Activated gamma-delta T cell treated with Interleukin-2 at 50 U/mL for 16 hours (primary cell): ENCODE measurements around the gene THSD4.
A peak's percentile ranks its signal among the peaks of the same experiment; 100 is the strongest.

Source experiments
- DNase-seq: peaks from one replicate; pipeline ENCODE4 v3.0.0-alpha.2; 2020

The THSD4 gene

DNA sequence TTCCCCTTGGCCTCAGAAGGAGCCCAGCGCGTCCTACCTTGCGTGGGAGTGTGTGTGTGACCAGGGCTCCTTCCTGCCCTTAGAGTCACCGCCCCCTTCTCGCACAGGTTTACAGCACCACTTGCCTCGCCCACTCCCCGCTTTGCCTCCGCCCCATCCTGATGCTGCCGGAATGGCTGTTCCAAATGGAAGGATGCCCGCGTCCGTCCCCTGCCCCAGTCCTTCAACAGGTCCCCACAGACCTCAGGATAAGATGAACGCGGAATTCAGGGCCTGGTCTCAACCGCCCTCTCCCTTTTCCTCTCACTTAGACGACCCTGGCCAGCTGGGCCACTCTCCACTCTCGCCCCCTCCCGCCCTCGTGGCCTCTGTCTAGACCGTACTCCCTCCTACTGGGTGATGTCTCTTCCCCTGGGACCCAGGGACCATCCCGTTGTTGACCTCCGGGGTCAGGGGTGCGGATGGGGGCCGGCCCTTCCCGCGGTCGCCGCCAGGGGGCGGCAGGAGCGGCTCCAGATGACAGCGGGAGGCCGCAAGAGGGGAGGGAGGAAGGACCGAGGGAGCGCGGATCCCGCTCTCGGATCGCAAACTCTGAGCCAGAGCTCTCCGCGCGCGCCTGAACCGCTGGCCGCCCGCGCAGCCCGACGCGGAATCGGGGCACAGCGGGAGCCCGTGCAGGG is at the start of gene THSD4:
THSD4 (plus strand) TSS at position 585 of the 680 bp plus-strand sequence.
- DNase-seq: peak; percentile 13

DNA sequence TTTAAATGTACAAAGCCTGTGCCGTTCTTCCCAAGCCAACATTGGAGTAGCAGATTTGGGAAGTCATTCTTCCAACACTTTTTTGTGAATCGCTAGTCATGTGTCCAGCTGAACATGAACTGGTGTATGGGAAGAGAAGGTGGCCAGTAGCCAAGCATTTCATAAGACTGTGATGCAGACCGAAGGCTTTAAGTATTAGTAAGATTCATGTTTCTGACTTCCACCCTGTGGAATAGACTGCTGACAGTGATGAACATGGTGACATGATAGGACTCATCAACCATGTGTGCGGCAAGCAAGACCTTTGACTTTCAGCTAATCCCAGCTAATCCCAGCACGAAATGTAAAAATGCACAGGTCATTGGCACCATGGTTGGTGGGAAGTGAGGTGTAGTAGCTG is 48.3 kb upstream of the THSD4 start:
- no peak for DNase-seq

DNA sequence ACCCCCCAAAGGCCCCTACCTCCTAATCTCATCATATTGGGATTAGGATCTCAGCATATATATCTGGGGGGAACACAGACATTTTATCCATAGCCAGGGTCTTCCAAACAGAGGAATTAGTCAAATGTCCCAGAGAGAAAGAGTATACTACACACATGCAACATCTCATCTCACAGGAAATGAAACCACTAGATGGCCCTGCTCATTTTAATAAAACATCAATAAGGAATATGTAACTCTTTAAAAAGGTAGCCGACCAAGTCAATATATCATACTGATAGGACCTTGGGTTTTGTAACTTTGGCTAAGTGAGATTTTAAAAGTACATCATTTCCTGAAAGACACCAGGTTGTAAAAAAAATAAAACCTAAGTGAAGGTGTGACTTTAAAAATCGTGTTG is 45.6 kb upstream of the THSD4 start:
- DNase-seq: no peak

DNA sequence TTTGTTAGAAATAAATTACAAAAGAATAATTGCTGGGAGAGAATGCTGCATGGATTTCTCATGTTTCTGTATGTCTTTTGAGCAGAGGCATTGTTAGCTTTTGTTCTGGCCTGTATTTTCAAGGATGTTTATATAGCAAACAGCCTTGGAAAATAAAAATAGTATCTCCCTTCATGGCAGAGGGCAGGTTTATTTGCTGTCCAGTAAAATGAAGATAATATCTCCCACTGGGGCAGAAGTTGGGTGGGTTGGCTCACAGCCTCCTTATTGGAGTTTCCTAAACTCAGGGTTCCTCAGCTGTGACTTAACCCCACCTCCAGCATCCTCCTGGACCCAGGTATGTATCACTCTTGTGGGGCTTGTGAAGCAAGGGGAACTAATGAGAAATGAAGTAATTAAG is 43.7 kb upstream of the THSD4 start:
- no peak for DNase-seq

DNA sequence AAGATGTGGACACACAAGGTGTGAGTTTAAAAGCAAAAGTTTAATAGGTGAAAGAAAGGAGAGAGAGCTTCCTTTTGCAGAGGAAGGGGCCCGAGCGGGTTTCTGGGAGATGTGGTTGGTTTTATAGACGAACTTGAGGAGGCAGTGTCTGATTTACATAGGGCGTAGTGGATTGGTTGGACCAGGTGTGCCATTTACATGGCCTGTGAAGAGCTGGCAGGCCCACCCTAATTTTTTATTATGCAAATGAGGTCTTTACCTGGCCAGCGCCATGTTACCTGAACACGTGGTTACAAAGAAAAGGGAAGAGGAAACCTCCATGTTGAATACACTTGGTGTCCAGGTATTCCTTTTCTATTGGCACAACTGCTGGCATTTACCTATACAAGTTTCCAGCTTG is 42.8 kb upstream of the THSD4 start:
- DNase-seq: no peak

DNA sequence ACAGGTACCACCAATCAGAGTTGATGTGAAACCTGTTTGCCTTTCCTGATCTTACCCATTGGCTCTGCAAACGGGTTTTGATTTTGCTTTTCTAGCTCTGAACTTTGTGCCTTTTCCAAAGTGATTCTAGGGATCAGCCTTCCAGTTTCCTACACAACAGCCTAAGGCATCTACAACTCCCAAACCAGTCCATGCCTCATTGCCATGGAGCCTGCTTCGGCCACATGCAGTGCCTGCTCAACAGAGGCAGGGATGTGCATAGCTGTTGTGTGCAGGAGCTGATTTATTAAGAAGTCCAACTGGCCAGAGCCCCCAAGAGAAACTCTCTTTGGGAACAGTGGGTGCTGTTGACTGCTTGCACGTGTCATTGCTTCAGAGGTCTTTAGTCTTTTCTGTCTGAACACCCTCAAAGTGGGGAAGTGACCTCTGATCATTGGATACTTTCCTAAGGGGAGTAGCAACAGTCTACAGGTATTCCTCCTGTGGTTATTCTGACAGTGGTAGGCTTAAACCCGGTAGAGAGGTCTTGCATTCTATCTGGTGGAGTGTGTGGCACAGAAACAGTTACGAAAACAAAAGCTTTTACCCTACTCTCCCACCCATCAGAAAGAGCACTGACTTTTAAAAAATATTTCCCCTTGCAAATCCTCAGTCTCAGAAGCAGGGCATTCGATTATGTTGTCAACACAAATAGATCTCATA is 36.6 kb upstream of the THSD4 start:
- no peak for DNase-seq

DNA sequence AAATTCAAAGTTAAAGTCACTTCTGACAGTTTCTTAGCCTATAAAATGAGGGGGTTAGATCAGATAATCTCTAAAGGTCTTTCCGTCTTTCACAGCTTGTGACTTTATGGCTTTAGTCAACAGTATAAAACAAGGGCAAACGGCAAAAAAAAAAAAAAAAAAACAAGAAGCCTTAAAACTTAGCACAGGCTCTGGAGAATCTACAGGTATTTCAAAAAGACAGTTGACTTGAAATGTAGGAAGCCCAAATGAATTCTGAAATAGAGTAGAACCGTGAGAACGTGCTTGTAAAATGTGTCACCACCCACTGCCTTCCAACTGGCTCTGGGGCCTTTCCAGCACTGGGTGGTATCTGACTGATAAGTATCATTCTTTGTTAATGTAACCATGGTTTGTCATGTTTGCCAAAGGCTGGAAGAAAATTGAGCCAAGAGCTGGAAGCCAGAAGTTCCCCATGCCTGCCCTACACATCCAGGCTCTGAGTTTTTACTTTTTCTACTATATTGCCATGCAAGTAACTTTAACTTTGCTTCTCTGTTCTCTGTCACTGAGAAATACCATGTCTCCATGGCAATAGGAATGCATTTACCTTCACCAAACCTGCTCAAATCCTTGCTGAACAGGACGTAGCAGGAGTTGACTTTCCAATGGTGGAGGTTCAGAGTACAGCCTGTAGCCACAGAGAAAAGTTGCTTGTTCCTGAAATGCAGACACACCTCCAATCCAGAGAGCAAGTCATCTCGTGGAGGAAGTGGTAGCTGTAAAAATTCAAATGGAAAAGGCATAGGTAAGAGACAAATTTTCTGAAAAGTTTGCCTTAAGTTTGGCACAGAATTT is 35.8 kb upstream of the THSD4 start:
- DNase-seq: no peak

DNA sequence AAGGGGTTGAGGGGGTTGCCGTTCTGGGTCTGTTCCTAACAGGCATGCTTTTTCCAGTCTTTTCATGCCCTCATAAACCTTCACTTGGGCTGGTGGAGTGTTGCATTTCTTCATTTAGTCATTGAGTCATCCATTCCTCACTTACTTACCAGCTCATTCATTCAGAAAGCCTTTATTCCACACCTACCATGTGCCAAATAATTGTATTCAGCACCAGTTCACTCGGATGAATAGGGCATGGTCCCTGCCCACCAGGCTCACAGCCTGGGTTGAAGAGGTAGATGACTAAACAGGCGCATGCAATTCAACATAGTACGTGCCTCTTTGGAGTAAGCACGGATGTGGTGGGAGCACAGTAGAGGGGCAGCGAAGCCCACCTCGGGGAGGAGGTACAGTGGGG is 35.1 kb upstream of the THSD4 start:
- no peak for DNase-seq

DNA sequence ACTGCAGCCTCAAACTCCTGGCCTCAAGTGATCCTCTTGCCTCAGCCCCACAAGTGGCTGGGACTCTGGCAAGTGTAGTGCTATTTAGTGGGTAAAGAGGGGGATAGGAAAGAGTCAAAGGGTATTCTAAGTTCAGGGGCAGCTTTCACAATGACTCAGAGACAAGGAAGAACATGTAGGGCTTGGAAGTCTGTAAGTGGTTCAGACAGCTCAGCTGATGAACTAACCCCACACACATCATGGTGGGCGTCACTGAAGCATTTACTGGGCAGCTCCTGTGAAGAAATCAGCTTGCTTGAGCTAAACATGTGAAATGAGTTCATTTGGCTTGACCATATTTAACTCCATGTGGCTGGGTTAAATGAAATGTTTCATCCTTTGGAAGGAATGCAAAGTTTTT is 34.6 kb upstream of the THSD4 start:
- DNase-seq: no peak

DNA sequence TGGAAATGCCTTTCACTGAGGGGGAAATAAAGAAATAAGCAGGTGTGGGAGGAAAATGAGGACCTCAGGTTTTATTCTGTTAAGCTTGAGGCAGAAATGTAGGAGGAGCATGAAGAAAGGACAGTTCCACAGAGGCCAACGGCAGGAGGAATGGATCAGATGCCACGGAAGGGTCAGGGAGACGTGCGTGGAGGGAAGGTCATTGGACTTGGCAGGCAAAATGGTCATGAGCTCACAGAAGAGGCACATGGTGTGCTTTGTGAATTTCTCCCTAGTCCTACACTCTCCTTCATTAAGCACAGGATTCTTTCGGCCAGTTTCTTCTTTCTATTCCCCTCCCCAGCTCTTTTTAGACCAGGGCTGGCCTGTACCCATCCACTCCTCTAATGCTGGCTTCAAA is 32.5 kb upstream of the THSD4 start:
- DNase-seq: no peak

DNA sequence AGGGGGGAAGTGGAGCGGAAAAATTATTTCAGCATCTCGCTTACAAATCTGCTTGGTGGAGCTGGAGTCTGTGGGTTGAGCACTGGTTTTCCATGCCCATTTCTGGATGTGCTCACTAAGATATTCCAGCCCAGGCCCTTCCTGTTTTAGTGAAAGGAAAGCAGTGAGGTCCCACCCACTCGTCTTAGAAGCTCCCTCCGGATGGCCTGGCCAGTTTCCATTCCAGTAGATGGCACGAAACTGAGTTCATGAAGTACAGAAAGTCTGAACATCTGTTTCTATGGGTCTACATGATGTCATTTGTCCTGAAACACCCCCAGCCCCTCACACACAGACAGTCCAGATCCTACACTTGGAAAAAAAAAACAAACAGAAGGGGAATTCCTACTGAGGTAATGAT is 31.9 kb upstream of the THSD4 start:
- no peak for DNase-seq

DNA sequence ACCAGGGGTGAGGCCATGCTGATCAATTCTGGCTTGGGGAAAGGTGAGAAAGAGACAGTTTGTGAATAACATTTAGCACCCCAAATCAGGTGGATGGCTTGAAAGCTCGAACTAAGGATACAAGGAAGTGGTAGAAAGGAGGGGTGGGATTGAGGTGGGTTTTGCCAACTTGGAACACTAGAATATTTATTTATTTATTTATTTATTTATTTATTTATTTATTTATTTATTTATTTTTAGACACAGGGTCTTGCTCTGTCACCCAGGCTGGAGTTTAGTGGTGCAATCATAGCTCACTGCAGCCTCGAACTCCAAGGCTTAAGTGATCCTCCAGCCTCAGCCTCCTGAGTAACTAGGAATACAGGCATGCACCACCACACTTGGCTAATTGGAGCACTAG is 31.0 kb upstream of the THSD4 start:
- no peak for DNase-seq

DNA sequence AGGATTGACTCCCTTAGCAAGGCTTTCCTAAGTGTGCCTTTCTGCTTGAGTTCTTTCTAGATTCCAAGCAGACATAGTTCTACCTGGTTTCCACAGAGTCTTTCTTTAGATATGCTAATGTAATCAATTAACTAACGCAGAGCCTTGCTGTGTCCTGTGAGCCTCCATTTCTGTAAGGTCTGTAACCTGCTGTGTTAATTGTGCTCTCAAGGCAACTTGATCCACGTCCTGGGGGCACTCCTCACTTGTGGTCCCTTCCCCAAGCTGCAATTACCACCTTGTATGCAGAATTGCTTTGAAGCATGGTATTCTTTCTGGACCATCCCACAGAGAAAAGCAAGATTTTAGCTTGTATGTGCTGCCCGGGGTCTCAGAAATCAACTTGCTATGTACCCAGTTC is 29.5 kb upstream of the THSD4 start:
- DNase-seq: no peak

DNA sequence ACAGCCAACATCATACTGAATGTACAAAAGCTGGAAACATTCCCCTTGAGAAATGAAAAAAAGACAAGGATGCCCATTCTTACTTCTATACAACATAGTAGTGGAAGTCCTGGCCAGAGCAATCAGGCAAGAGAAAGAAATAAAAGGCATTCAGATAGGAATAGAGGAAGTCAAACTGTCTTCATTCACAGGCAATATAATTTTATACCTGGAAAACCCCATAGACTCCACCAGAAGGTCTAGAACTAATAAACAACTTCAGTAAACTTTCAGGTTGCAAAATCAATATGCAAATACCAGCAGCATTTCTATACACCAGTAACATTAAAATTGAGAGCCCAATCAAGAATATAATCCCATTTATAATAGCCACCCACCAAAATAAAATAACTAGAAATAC is 27.1 kb upstream of the THSD4 start:
- DNase-seq: no peak

DNA sequence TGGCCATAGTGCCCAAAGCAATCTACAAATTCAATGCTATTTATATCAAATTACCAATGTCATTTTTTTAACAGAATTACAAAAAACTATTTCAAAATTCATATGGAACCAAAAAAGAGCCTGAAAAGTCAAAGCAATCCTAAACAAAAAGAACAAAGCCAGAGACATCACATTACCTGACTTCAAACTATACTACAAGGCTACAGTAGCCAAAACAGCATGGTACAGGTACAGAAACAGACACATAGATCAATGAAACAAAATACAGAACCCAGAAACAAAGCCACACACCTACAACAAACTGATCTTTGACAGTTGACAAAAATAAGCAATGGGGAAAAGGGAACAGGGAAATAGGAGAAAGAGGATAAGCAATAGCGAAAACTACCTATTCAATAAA is 26.6 kb upstream of the THSD4 start:
- no peak for DNase-seq

DNA sequence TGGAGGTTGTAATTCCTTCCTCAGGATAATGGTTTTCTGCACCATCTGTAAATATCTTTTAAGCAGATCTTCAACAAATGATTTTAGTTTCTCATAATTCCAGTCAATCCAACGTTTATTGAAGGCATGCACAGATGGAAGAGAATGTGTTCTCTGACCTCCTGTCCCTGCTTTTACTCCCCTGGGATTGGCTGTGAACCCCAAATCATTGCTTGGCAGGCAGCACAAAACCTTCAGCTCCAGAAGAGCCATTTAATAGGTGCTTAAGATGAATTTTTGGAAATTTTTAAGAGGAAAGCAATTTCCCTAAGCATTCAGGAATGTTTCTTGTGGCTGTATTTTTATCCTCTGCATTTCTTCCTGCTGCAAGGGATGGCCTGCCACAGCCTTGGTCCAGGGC is 25.5 kb upstream of the THSD4 start:
- DNase-seq: no peak

DNA sequence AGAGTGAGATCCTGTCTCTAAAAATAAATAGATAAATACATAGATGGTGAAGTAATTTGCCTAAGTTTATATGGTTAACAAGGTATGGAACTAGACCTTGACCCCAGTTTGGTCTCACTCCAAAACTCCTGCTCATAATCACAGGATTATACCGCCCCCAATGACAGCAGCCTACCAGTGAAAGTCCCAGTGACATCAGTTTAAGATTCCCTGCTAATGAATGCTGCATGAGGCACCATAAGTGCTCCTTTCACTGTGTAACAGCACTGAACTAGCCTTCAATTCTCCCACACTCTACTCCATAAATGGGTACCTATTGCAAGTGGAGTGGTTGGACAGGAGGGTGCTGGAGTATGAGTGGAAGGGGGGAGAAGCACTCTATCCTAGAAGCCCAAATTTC is 23.7 kb upstream of the THSD4 start:
- DNase-seq: no peak

DNA sequence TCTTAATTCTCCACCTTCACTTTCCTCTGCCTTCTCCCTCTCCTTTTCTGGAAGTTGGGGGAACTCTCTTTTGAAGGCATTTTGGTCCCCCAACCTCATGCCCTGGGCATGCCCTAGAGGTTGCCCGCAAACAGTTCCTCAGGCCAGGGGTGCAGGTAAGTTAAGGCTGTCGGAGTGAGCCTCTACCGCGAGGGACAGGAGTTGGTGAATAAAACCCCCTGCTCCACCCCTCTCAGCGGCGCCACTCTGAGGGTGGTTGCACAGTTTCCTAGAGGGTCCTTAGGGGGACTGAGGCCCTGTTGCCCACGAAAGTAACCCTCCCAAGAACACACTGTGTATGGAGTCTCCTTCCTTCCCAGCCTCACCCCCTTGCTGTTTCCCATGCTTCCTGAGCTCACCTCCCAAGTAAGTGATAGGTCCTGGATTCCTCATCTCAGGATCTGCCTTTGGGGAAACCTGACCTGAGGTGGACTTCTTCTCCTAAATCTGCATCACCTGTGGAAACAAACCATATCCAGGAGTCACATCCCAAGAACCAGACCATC is 23.1 kb upstream of the THSD4 start:
- DNase-seq: no peak

DNA sequence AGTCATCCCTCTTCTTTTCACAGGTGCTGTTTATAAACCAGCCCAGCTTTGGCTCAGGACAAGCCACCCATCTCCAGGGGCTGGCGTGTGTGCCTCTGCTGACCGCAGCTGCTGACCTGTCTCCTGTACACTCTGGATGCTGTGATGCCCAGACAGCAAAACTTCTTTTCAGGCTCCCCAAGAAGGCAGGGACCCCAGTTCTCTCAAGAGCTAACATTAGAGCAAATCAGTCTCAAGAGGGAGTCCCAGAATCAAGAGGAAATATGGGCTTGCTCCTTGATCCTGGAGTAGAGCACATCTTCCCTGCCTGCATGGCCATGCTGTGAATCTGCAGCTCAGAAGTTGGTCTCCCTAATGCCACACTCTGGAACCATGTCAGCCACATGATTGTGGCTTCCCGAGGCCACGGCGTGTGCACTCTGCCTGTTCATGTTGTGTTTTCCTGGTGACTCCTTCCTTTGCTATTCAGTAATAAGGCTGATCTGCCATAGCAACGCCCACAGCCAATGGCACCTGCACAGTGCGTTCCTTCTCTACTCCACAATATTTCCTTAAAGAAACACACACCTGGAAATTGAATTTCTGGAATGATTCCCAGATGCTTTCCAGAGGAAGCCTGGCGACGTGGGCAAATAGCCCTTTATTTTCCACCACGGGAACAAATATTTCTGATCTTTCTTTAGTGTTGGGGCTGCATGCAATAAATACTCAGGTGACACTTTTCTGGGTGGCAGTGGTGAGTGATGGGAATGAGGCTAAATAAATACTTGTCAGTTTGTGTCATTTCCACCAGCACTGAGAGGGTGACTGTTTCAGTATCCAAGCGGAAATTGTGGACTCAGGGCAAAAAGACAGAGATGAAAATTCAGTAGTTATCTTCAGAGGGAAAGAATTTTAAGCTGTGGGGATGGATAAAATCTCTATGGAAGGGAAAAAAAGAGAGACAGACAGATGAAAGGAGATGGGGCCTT is 21.9 kb upstream of the THSD4 start:
- DNase-seq: no peak

DNA sequence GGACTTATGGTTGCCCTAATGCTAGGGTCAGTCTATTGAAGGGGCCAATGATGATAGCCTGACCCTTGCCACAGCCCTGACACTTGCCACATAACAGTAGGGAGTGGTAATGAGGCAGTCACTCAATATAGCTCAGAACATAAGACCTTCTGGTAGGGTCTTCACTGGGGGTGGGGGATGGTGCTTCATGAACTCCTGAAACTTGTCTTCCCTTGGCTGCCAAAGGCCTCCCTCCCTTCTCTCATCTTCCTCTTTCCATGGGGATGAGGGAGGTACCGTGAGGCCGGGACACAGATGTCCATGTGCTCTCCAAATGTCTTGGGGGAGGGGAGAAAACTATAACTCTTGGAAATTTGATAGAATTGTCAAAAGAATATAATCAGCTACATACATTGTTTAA is 21.1 kb upstream of the THSD4 start:
- no peak for DNase-seq

DNA sequence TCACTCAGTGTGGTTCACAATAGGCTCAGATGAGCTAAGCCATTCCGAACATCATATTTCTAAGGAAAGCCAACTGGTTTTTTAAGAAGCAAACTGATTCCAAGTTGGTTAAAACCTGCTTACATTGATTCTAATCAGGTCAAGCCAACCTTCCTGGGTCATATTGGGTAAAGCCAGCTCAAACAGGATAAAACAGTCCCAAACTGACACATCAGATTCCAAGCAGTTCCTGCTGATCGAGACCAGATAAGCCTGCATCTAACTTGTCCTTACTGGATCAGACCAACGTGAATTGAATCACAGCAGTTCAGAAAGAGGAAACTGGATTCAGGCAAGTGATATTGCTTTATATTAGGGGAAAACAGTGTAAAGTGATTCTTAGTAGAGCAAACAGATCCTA is 18.6 kb upstream of the THSD4 start:
- no peak for DNase-seq

DNA sequence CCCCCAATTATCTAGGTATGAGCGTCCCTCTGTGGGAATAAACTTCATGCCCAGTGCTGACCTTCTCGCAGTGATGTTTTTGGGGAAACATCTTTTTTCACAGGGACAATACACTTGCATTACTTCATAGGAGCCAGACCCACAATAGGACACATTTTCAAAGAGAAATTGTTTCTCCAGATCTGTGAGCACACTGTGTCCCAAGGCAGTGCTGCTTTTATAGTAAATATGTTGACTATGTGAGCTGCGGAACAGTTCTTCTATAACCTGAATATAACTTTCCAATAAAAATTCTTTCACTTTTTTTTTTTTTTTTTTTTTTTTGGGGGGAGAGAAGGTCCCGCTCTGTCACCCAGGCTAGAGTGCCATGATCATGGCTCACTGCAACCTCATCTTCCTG is 17.4 kb upstream of the THSD4 start:
- DNase-seq: no peak

DNA sequence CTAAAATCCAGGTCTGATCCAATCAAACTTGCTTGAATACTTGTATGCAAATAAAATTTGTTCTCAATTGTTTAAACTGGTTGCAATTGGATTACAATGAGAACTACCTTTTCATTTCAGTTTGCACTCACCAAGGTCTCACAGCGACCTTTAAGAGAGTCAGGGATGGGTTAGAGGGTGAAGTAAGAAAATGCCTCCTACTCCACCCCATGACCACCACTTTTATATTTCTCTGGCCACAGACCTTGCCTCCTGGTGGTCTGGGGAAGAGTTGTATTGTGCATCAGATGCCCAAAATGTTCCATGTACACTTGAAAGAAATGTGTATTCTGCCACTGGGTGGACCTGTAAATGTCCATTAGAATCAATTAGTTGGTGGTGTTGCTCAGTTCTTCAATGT is 16.4 kb upstream of the THSD4 start:
- no peak for DNase-seq
